SK-N-SH (cell line): ENCODE measurements around the gene SRSF7. TPM values are rescaled to one million over a fixed set of nuclear protein-coding genes. Genes with fewer than 3 reads are reported as not detected.

ENCODE experiments used
- CTCF ChIA-PET: fragments of 300-600, 350-600 bp; formaldehyde crosslinking; extraction: SDS; loops from one replicate; lab custom pipeline; 2021; lab: Yijun Ruan, JAX
- POLR2A ChIA-PET: fragments of 350-600 bp; sonication (Branson Sonifier 250); formaldehyde crosslinking; extraction: SDS; loops from one replicate; lab custom pipeline; 2020; ENCODE audit warnings: antibody characterized with exemption, inconsistent platforms; lab: Yijun Ruan, JAX
- DNase-seq: peaks from one replicate; pipeline ENCODE4 v3.0.0; 2012
- H2AFZ ChIP-seq: fragments of 200-600 bp; sonication (generic); 2 replicates; pipeline ENCODE4 v1.8.1; 2016; ENCODE audit warnings: antibody characterized with exemption, mild to moderate bottlenecking, low read depth
- H3F3A ChIP-seq: fragments of 200-600 bp; sonication (generic); replicated peaks from 2 replicates; pipeline ENCODE3; 2016; ENCODE audit warnings: antibody characterized with exemption, mild to moderate bottlenecking; ENCODE audit not compliant: insufficient read depth
- H3K27ac ChIP-seq, 2 experiments: fragments of 200-500 bp in 1 of 2; fragments of 200-600 bp in 1 of 2; sonication (Bioruptor generic) in 1 of 2; sonication (generic), shearing (Covaris generic) in 1 of 2; 2 replicates each; pipeline versions ENCODE4 v1.5.1 to v1.6.1; 2014 to 2016; ENCODE audit warnings: low read depth in 2 of 2, inconsistent platforms in 1 of 2, low read length in 1 of 2, mild to moderate bottlenecking in 1 of 2, mixed read lengths in 1 of 2
- H3K27me3 ChIP-seq: fragments of 200-600 bp; sonication (generic), shearing (Covaris generic); 2 replicates; pipeline ENCODE4 v1.6.1; 2016; ENCODE audit warnings: mixed run types; ENCODE audit not compliant: insufficient read depth
- H3K36me3 ChIP-seq, 2 experiments: fragments of 200-500 bp in 1 of 2; fragments of 200-600 bp in 1 of 2; sonication (Bioruptor generic) in 1 of 2; sonication (generic) in 1 of 2; replicated peaks in 1 of 2; 2 replicates each; pipeline versions ENCODE3 to v1.5.1; 2014 to 2016; ENCODE audit warnings: low read length in 1 of 2, mild to moderate bottlenecking in 1 of 2; ENCODE audit not compliant: insufficient read depth in 2 of 2, control insufficient read depth in 1 of 2
- H3K4me1 ChIP-seq, 2 experiments: fragments of 200-500 bp in 1 of 2; fragments of 200-600 bp in 1 of 2; sonication (Bioruptor generic) in 1 of 2; sonication (generic), shearing (Covaris generic) in 1 of 2; 2 replicates each; pipeline versions ENCODE4 v1.5.1 to v1.6.1; 2014 to 2016; ENCODE audit warnings: low read depth in 1 of 2, low read length in 1 of 2, mixed run types in 1 of 2; ENCODE audit not compliant: insufficient read depth in 2 of 2, control insufficient read depth in 1 of 2
- H3K4me2 ChIP-seq: fragments of 200-600 bp; sonication (generic), shearing (Covaris generic); 2 replicates; pipeline ENCODE4 v1.6.1; 2017; ENCODE audit warnings: mixed run types
- H3K4me3 ChIP-seq, 2 experiments: fragments of 200-500 bp in 1 of 2; fragments of 200-600 bp in 1 of 2; sonication (Bioruptor generic) in 1 of 2; sonication (generic), shearing (Covaris generic) in 1 of 2; 2 replicates each; pipeline versions ENCODE4 v1.5.1 to v1.8.1; 2014 to 2016; ENCODE audit warnings: low read depth in 2 of 2, inconsistent platforms in 1 of 2, low read length in 1 of 2, mild to moderate bottlenecking in 1 of 2, mixed read lengths in 1 of 2, moderate library complexity in 1 of 2
- H3K79me2 ChIP-seq: fragments of 200-600 bp; sonication (generic); 2 replicates; pipeline ENCODE4 v1.8.1; 2017; ENCODE audit warnings: mild to moderate bottlenecking; ENCODE audit not compliant: insufficient read depth
- H3K9ac ChIP-seq: fragments of 200-600 bp; sonication (generic); 2 replicates; pipeline ENCODE4 v1.6.1; 2017; ENCODE audit warnings: mixed run types
- H3K9me2 ChIP-seq: fragments of 200-600 bp; sonication (generic); 2 replicates; pipeline ENCODE4 v1.6.1; 2017; ENCODE audit warnings: mixed run types
- H3K9me3 ChIP-seq: fragments of 200-600 bp; sonication (generic); 2 replicates; pipeline ENCODE4 v1.6.1; 2017; ENCODE audit warnings: mixed run types, mild to moderate bottlenecking, moderate library complexity
- H4K20me1 ChIP-seq: fragments of 200-600 bp; sonication (generic); 2 replicates; pipeline ENCODE4 v1.6.1; 2017; ENCODE audit warnings: mild to moderate bottlenecking, mixed run types; ENCODE audit not compliant: insufficient read depth
- CHD2 ChIP-seq: fragments of 150-350 bp; IDR thresholded peaks from 2 replicates; pipeline ENCODE4 v1.6.1; 2018; ENCODE audit warnings: low read length; ENCODE audit not compliant: partially characterized antibody
- EP300 ChIP-seq, 2 experiments: IDR thresholded peaks; 2 replicates each; pipeline versions ENCODE4 v1.4.0 to v1.6.1; 2012; ENCODE audit warnings: borderline replicate concordance in 1 of 2, low read depth in 1 of 2, low read length in 1 of 2
- FOXM1 ChIP-seq: IDR thresholded peaks from 2 replicates; pipeline ENCODE4 v1.4.0; 2012; ENCODE audit warnings: low read depth, mild to moderate bottlenecking
- JUND ChIP-seq: IDR thresholded peaks from 2 replicates; pipeline ENCODE4 v1.4.0; 2012
- MXI1 ChIP-seq: IDR thresholded peaks from 2 replicates; pipeline ENCODE4 v1.6.1; 2012; ENCODE audit warnings: mild to moderate bottlenecking, low read depth, low read length, improper control_type of control experiment
- PBX3 ChIP-seq: IDR thresholded peaks from 2 replicates; pipeline ENCODE4; 2012
- RFX5 ChIP-seq: IDR thresholded peaks from 2 replicates; pipeline ENCODE4 v1.6.1; 2012; ENCODE audit warnings: mild to moderate bottlenecking, improper control_type of control experiment, low read length
- RXRA ChIP-seq: IDR thresholded peaks from 2 replicates; pipeline ENCODE4 v1.4.0; 2012; ENCODE audit warnings: low read depth, mild to moderate bottlenecking, borderline replicate concordance
- SMC3 ChIP-seq: IDR thresholded peaks from 2 replicates; pipeline ENCODE4 v1.6.1; 2012; ENCODE audit warnings: low read depth, low read length, improper control_type of control experiment
- TAF1 ChIP-seq: IDR thresholded peaks from 2 replicates; pipeline ENCODE4 v1.6.1; 2012; ENCODE audit warnings: low read depth, mild to moderate bottlenecking, low read length, moderate library complexity, borderline replicate concordance
- TCF12 ChIP-seq: IDR thresholded peaks from 2 replicates; pipeline ENCODE4 v1.4.0; 2012
- TEAD4 ChIP-seq: IDR thresholded peaks from 2 replicates; pipeline ENCODE4 v1.4.0; 2012; ENCODE audit warnings: mild to moderate bottlenecking, borderline replicate concordance; ENCODE audit not compliant: insufficient read depth
- USF1 ChIP-seq: IDR thresholded peaks from 2 replicates; pipeline ENCODE4 v1.4.0; 2012; ENCODE audit warnings: low read depth, borderline replicate concordance
- YY1 ChIP-seq: IDR thresholded peaks from 2 replicates; pipeline ENCODE4 v1.4.0; 2012; ENCODE audit warnings: low read depth, mild to moderate bottlenecking
- WGBS: methylation state at CpG from one replicate; pipeline ENCODE4 v1.1.6; 2017; ENCODE audit warnings: low lambda C conversion rate; 5-methylcytosine and 5-hydroxymethylcytosine counted together
- polyA plus RNA-seq, 3 experiments: library from polyadenylated mRNA; depleted of rRNA; stranded (reverse); fragments of >200 nt; gene quantifications; 2 replicates each; pipeline ENCODE4 v1.2.3, GENCODE V29; 2012
- TF ChIP-seq, protein P1 (sequence below): fragments of 150-350 bp; IDR thresholded peaks from 2 replicates; pipeline ENCODE4 v1.6.1; 2016; ENCODE audit warnings: mild to moderate bottlenecking, low read depth, low read length
- TF ChIP-seq, protein P2 (sequence below): IDR thresholded peaks from 2 replicates; pipeline ENCODE4 v1.4.0; 2012; ENCODE audit warnings: low read depth
- TF ChIP-seq, protein P3 (sequence below): IDR thresholded peaks from 2 replicates; pipeline ENCODE4 v1.4.0; 2012; ENCODE audit warnings: low read depth, borderline replicate concordance

SRSF7 gene
- polyA plus RNA-seq, 1 of the 3 experiments (the other 2 are of a cell fraction), result 199 TPM

GRCh38 chr2:38733300-38733971 is 17.7 kb downstream of the SRSF7 start:
- Histone ChIP-seq H3K9ac (no peak overlapping the region), H3F3A (peaks cover 5% of the 10 kb centered on the region), H3K36me3 (peaks cover 15 to 30% of the 10 kb centered on the region in 2 experiments), H3K4me3 (no peak overlapping the region), H4K20me1 (no peaks in the 10 kb centered on the region), H2AFZ (no peak overlapping the region), H3K4me1 (no peaks in the 10 kb centered on the region; a peak in 1 of 4 replicates), H3K27ac (no peak overlapping the region), H3K9me2 (no peaks in the 10 kb centered on the region)
- CTCF ChIA-PET, result interaction anchor here (0.7 to 2.8 kb wide), 8 partner anchors 14 to 418 kb away, joined by 3 to 19 read pairs (median 6); partner anchors contain the start of gene HNRNPLL
- DNase-seq, result no peak
- POLR2A ChIA-PET, result interaction anchor here (1.0 to 2.1 kb wide), 2 partner anchors 18 to 132 kb away, joined by 3 to 17 read pairs; partner anchors contain the start of gene SRSF7
- no peak for TF ChIP-seq RFX5
- no peak for TF ChIP-seq JUND
- no peak for TF ChIP-seq SMC3
- no peak for TF ChIP-seq TEAD4
- no peak for TF ChIP-seq YY1
- no peak for TF ChIP-seq CHD2
- TF ChIP-seq PBX3, result no peak
- TF ChIP-seq RXRA, result no peak
- TF ChIP-seq TCF12, result no peak
- TF ChIP-seq USF1, result no peak
- TF ChIP-seq, protein P1, sequence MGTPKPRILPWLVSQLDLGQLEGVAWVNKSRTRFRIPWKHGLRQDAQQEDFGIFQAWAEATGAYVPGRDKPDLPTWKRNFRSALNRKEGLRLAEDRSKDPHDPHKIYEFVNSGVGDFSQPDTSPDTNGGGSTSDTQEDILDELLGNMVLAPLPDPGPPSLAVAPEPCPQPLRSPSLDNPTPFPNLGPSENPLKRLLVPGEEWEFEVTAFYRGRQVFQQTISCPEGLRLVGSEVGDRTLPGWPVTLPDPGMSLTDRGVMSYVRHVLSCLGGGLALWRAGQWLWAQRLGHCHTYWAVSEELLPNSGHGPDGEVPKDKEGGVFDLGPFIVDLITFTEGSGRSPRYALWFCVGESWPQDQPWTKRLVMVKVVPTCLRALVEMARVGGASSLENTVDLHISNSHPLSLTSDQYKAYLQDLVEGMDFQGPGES, result no peak
- TF ChIP-seq MXI1, result no peak
- TF ChIP-seq TAF1, result no peak
- TF ChIP-seq, all 33 proteins: peak for 0
- peaks cover 3% of the 10 kb centered on the region; the same call in 1 of the 2 replicates for H3K79me2 ChIP-seq
- H3K27me3 ChIP-seq, result no peaks in the 10 kb centered on the region
- H3K4me2 ChIP-seq, result no peak overlapping the region
- WGBS, result 96% methylated on average over 6 of the region's 6 CpGs
- no peaks in the 10 kb centered on the region for H3K9me3 ChIP-seq

- Histone ChIP-seq H3K4me1 (no peaks in the 10 kb centered on the region; a peak in 1 of 4 replicates), H3K4me2 (no peak overlapping the region), H3K27me3 (no peaks in the 10 kb centered on the region), H2AFZ (no peak overlapping the region), H3K9me2 (no peaks in the 10 kb centered on the region), H3K9me3 (no peaks in the 10 kb centered on the region), H3K36me3 (peaks cover 4 to 18% of the 10 kb centered on the region in 2 experiments), H3K4me3 (no peak overlapping the region), H4K20me1 (no peaks in the 10 kb centered on the region), H3K27ac (no peak overlapping the region), H3K9ac (no peak overlapping the region), H3K79me2 (no peaks in the 10 kb centered on the region), H3F3A (peaks cover 5% of the 10 kb centered on the region)
- ChIA-PET POLR2A (interaction anchor here (1.0 to 1.2 kb wide), 2 partner anchors 12 to 20 kb away, joined by 3 to 6 read pairs; partner anchors contain the start of gene SRSF7), CTCF (interaction anchor here (0.8 to 2.8 kb wide), 8 partner anchors 12 to 417 kb away, joined by 3 to 7 read pairs (median 5); partner anchors contain the start of gene HNRNPLL)
- DNase-seq, result no peak
- TF ChIP-seq, protein P2, sequence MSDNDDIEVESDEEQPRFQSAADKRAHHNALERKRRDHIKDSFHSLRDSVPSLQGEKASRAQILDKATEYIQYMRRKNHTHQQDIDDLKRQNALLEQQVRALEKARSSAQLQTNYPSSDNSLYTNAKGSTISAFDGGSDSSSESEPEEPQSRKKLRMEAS, result no peak
- TF ChIP-seq, protein P3, sequence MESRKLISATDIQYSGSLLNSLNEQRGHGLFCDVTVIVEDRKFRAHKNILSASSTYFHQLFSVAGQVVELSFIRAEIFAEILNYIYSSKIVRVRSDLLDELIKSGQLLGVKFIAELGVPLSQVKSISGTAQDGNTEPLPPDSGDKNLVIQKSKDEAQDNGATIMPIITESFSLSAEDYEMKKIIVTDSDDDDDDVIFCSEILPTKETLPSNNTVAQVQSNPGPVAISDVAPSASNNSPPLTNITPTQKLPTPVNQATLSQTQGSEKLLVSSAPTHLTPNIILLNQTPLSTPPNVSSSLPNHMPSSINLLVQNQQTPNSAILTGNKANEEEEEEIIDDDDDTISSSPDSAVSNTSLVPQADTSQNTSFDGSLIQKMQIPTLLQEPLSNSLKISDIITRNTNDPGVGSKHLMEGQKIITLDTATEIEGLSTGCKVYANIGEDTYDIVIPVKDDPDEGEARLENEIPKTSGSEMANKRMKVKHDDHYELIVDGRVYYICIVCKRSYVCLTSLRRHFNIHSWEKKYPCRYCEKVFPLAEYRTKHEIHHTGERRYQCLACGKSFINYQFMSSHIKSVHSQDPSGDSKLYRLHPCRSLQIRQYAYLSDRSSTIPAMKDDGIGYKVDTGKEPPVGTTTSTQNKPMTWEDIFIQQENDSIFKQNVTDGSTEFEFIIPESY, result no peak
- no peak for TF ChIP-seq TEAD4
- no peak for TF ChIP-seq FOXM1
- no peak for TF ChIP-seq EP300 (IDR thresholded peaks at IDR 0.05; ENCODE audit: borderline replicate concordance in 1 of 2, low read depth in 1 of 2, low read length in 1 of 2)
- no peak for TF ChIP-seq SMC3
- no peak for TF ChIP-seq MXI1
- 87% methylated on average over 14 of the region's 14 CpGs for WGBS
Measured at GRCh38 chr2:38731684-38732221, 19.4 kb downstream of the SRSF7 start.
